ENCODE measurements around the gene TNRC18. TPM values are rescaled to one million over a fixed set of nuclear protein-coding genes. Genes with fewer than 3 reads are reported as not detected.

Gene TNRC18
- total and polyA plus RNA-seq, 2 of the 8 experiments (the other 6 are each of a cell fraction or from before 2014, with no cell fraction given): 1.7 to 8.6 TPM

GRCh38 chr7:5420067-5420880 is 3.4 kb downstream of the TNRC18 start:
- Histone ChIP-seq H3K79me2 (ENCODE audit: control insufficient read depth in 1 of 2, insufficient read depth in 2 of 2, low read length in 2 of 2) (no peaks in the 10 kb centered on the region), H3K9me3 (ENCODE audit: insufficient read depth in 2 of 2, low read depth in 1 of 2, low read length in 1 of 2) (no peaks in the 10 kb centered on the region), H3K4ac (replicated peaks; ENCODE audit: insufficient read length, low read depth, low read length) (no peak overlapping the region), H3K79me1 (ENCODE audit: low read depth, low read length) (no peaks in the 10 kb centered on the region; the same call in 1 of the 2 replicates), H3K18ac (ENCODE audit: extremely low read depth, low read length) (no peak overlapping the region; the same call in 1 of the 2 replicates), H2AFZ (ENCODE audit: low read length) (no peak overlapping the region), H3K4me1 (replicated peaks in 1 of 4; ENCODE audit: control insufficient read depth in 3 of 4, insufficient read depth in 4 of 4, low read length in 3 of 4) (peaks cover 10 to 43% (median 23%) of the 10 kb centered on the region in 4 experiments), H3K14ac (ENCODE audit: insufficient read length) (no peak overlapping the region), H4K91ac (replicated peaks; ENCODE audit: insufficient read length, low read length) (no peak overlapping the region), H2BK12ac (ENCODE audit: low read depth, low read length) (peak overlapping the region; percentile 60; the same call in 1 of the 2 replicates), H3K23me2 (ENCODE audit: low read depth, low read length) (peaks cover 22% of the 10 kb centered on the region), H3K56ac (replicated peaks; ENCODE audit: insufficient read length, low read depth, low read length) (no peak overlapping the region), H4K8ac (ENCODE audit: extremely low read depth, insufficient read depth, low read length) (peak overlapping the region; percentile 85), H3K4me2 (ENCODE audit: insufficient read depth in 1 of 2, low read depth in 2 of 2, low read length in 2 of 2) (peak overlapping the region; percentile 81 to 91), H2BK20ac (ENCODE audit: low read length) (no peak overlapping the region; the same call in 1 of the 2 replicates), H2AK5ac (ENCODE audit: low read depth, low read length) (0 out of 2 replicates have a peak overlapping the region, but pooled peaks have one; percentile 53), H4K5ac (ENCODE audit: insufficient read length, low read depth, low read length) (no peak overlapping the region), H3K23ac (ENCODE audit: insufficient read length) (no peak overlapping the region), H3K9ac (replicated peaks in 1 of 4; ENCODE audit: extremely low read depth in 1 of 4, low read depth in 3 of 4, low read length in 3 of 4) (peak overlapping the region in 1 of 4 experiments; percentile 46; a peak in 2 of 7 replicates), H2BK5ac (ENCODE audit: low read depth, low read length) (no peak overlapping the region; the same call in 1 of the 2 replicates), H2BK120ac (replicated peaks; ENCODE audit: low read depth, low read length) (no peak overlapping the region), H3K27ac (ENCODE audit: low read depth, low read length) (no peak overlapping the region), H3K36me3 (ENCODE audit: control insufficient read depth in 2 of 4, insufficient read depth in 4 of 4, low read length in 3 of 4) (peaks cover 0 to 16% (median 0%) of the 10 kb centered on the region in 4 experiments; a peak in 1 of 8 replicates), H3K27me3 (replicated peaks in 1 of 4; ENCODE audit: control insufficient read depth in 3 of 4, extremely low read depth in 1 of 4, insufficient read depth in 3 of 4, low read length in 3 of 4) (peaks cover 39 to 79% (median 74%) of the 10 kb centered on the region in 4 experiments), H4K20me1 (replicated peaks in 1 of 2; ENCODE audit: control insufficient read depth in 1 of 2, insufficient read depth in 2 of 2, low read length in 2 of 2) (peaks cover 5 to 11% of the 10 kb centered on the region in 2 experiments), H3K4me3 (ENCODE audit: extremely low read depth in 1 of 4, insufficient read depth in 2 of 4, low read depth in 3 of 4, low read length in 4 of 4) (peak overlapping the region; percentile 13 to 52 (median 26)), H2BK15ac (ENCODE audit: low read length) (no peak overlapping the region)
- peak in 1 of 2 experiments; percentile 77 for DNase-seq (ENCODE audit: low read depth in 1 of 2, low spot score in 2 of 2)
- ChIA-PET CTCF (ENCODE audit: partially characterized antibody) (interaction anchor here (0.6 to 1.5 kb wide), 3 partner anchors 14 to 70 kb away, joined by 3 to 4 read pairs (median 3); no protein-coding TSS in a partner anchor), POLR2A (ENCODE audit: partially characterized antibody) (interaction anchor here (0.6 to 0.7 kb wide), 3 partner anchors 44 to 77 kb away, joined by 3 read pairs; no protein-coding TSS in a partner anchor)
- WGBS, 2 experiments (ENCODE audit: extremely low coverage in 1 of 2, insufficient coverage in 1 of 2, insufficient read length in 1 of 2, insufficient replicate concordance in 2 of 2, low coverage in 1 of 2, low lambda C conversion rate in 2 of 2, missing lambda C conversion rate in 1 of 2): 3% methylated on average over 46 of the region's 85 CpGs; no CpG with 5 or more reads in 1 of the 2 experiments
- no peak for FAIRE-seq
- TF ChIP-seq EZH2 (IDR thresholded peaks at IDR 0.05; ENCODE audit: low read depth, low read length, severe bottlenecking) (peak; percentile 96), PHF8 (conservative IDR thresholded peaks at IDR 0.05; ENCODE audit: low read depth, low read length) (no peak), EGR1 (IDR thresholded peaks at IDR 0.05; ENCODE audit: borderline replicate concordance, low read depth, low read length) (no peak), SRF (IDR thresholded peaks at IDR 0.05; ENCODE audit: low read depth, low read length) (no peak), E2F6 (IDR thresholded peaks at IDR 0.05) (no peak), TCF12 (IDR thresholded peaks at IDR 0.05; ENCODE audit: low read depth, low read length) (no peak), HDAC2 (IDR thresholded peaks at IDR 0.05; ENCODE audit: borderline replicate concordance in 1 of 2, low read depth in 2 of 2, low read length in 2 of 2) (no peak), KDM4A (IDR thresholded peaks at IDR 0.05; ENCODE audit: low read depth, low read length, severe bottlenecking) (no peak), BACH1 (IDR thresholded peaks at IDR 0.05; ENCODE audit: low read length) (no peak), CBX8 (IDR thresholded peaks at IDR 0.05; ENCODE audit: borderline replicate concordance, low read depth, low read length) (peak; percentile 93; the same call in 1 of the 2 replicates)
